Left ventricle myocardium inferior (tissue), 1 donor: ENCODE measurements around the gene DCAF4L1. TPM values are rescaled to one million over a fixed set of nuclear protein-coding genes. Genes with fewer than 3 reads are reported as not detected.

Source experiments
- DNase-seq: peaks from one replicate; pipeline ENCODE4 v3.0.0-alpha.2; 2020
- H3K27ac ChIP-seq: fragments of 200-600 bp; replicated peaks from 2 replicates; pipeline ENCODE4 v1.8.0; 2021
- H3K27me3 ChIP-seq: fragments of 200-600 bp; 2 replicates; pipeline ENCODE4 v1.8.0; 2021; ENCODE audit warnings: low read depth
- H3K36me3 ChIP-seq: fragments of 200-600 bp; 2 replicates; pipeline ENCODE4 v1.8.0; 2021
- H3K4me1 ChIP-seq: fragments of 200-600 bp; 2 replicates; pipeline ENCODE4 v1.8.0; 2021
- H3K4me3 ChIP-seq: fragments of 200-600 bp; 2 replicates; pipeline ENCODE4 v1.8.0; 2021; ENCODE audit warnings: mild to moderate bottlenecking, moderate library complexity
- H3K9me3 ChIP-seq: fragments of 200-600 bp; replicated peaks from 2 replicates; pipeline ENCODE4 v1.8.0; 2021
- intact Hi-C: fragments of 100-400 bp; cut with micrococcal nuclease; formaldehyde crosslinking; loops from one replicate; pipeline ENCODE4 v1.11.0; 2022
- total RNA-seq: library from RNA; stranded (reverse); fragmentation: NEBNext Ultra II Directional; extraction: Animal tissue kit (Norgen Biotek cat#: 25700); gene quantifications from one replicate; pipeline ENCODE4 v1.2.1, GENCODE V29; 2021
- TF ChIP-seq, protein P1 (sequence below): fragments of 200-600 bp; IDR thresholded peaks from 2 replicates; pipeline ENCODE4 v1.8.0; 2021; ENCODE audit warnings: antibody characterized with exemption, mild to moderate bottlenecking, borderline replicate concordance
- donor health status: DM: no; HTN: yes; CAD: no; lungs with severe emphysema.

Gene DCAF4L1
- total RNA-seq, 1 donor from 2014 or later: 0.19 TPM

DNA sequence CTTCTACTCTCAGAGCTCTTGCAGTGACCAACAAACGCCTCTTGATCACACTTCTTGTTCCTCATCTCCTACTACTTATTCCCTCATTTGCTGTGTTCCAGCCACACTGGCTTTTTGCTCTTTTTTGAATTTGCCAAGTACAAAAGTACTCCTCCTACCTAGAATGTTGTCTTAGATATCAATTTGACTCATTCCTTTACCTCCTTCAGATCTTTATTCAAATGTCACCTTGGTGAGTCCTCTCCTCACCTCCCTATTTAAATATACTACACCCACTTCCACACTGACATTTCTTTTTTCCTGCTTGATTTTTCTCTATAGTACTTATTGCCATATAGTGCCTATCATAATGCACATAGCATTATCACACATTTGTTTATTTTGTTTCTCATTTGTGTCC, 6.2 kb upstream of the DCAF4L1 start:
- Histone ChIP-seq H3K4me1 (peaks cover 7% of the 10 kb centered on the region), H3K9me3 (no peaks in the 10 kb centered on the region), H3K36me3 (no peaks in the 10 kb centered on the region), H3K27ac (no peak overlapping the region), H3K27me3 (no peaks in the 10 kb centered on the region), H3K4me3 (no peak overlapping the region)
- TF ChIP-seq, protein P1, sequence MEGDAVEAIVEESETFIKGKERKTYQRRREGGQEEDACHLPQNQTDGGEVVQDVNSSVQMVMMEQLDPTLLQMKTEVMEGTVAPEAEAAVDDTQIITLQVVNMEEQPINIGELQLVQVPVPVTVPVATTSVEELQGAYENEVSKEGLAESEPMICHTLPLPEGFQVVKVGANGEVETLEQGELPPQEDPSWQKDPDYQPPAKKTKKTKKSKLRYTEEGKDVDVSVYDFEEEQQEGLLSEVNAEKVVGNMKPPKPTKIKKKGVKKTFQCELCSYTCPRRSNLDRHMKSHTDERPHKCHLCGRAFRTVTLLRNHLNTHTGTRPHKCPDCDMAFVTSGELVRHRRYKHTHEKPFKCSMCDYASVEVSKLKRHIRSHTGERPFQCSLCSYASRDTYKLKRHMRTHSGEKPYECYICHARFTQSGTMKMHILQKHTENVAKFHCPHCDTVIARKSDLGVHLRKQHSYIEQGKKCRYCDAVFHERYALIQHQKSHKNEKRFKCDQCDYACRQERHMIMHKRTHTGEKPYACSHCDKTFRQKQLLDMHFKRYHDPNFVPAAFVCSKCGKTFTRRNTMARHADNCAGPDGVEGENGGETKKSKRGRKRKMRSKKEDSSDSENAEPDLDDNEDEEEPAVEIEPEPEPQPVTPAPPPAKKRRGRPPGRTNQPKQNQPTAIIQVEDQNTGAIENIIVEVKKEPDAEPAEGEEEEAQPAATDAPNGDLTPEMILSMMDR: no peak
- intact Hi-C loops: no loop called here
- no peak for DNase-seq

DNA sequence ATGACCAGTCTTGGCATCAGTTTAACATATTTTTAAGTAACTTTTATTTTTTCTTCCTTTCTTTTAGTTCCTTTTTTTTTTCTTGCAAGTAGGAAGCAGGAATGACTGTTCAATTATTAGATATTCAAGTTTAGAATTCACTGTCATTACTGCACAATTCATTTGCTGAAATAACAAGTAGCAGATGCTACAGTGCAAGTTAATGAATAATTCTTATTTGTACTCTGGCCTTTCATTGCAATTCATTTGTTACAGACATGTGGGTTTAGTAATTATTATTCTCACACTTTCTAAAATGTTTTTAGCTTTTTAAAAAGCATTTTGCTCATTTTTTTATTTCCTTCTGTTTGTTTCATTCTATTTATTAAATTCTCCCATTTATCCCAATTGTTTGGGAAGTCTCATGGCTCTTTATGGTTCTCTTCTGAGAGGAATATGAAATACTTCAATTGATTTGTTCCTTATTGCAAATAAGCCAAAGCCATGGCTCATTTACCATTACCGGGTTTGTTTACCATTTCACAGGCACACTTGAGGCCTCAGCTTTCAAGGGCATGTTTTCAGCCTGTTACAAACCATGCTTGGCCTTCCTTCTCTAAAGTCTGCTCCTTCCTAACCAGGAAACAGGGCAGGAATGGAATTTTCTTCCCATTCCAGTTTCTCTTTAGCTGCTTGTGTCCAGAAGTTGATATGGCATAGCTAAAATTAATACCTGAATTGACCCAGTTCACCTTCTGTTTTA, 4.6 kb upstream of the DCAF4L1 start:
- peaks cover 7% of the 10 kb centered on the region for H3K4me1 ChIP-seq
- no peaks in the 10 kb centered on the region for H3K36me3 ChIP-seq
- no peaks in the 10 kb centered on the region for H3K9me3 ChIP-seq
- intact Hi-C loops: no loop called here
- H3K4me3 ChIP-seq: no peak overlapping the region
- H3K27ac ChIP-seq: no peak overlapping the region
- TF ChIP-seq, protein P1: no peak
- no peaks in the 10 kb centered on the region for H3K27me3 ChIP-seq
- DNase-seq: no peak

DNA sequence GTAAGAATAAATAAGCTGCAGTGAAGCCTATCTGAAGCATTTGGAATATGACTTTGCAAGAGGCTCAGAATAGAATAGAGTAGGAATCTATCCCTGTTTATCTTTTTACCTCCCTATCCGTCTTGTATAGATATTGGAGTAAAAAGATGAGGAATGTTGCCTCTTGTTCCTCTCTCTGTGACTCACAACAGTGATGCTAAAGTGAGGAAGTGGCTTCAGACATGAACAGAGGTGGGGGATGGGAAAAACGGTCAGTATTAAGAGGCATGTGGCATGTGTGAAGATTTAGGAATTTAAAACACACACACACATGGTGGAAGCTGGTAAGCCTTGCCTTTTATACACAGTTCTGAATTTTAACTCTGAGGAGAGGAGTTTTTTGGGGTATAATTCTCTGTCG, 3.8 kb upstream of the DCAF4L1 start:
- no peaks in the 10 kb centered on the region for H3K9me3 ChIP-seq
- no peak overlapping the region for H3K4me3 ChIP-seq
- no peaks in the 10 kb centered on the region for H3K27me3 ChIP-seq
- no peak overlapping the region for H3K27ac ChIP-seq
- H3K4me1 ChIP-seq: peaks cover 7% of the 10 kb centered on the region
- DNase-seq: no peak
- intact Hi-C loops: no loop called here
- no peaks in the 10 kb centered on the region for H3K36me3 ChIP-seq
- TF ChIP-seq, protein P1: no peak

DNA sequence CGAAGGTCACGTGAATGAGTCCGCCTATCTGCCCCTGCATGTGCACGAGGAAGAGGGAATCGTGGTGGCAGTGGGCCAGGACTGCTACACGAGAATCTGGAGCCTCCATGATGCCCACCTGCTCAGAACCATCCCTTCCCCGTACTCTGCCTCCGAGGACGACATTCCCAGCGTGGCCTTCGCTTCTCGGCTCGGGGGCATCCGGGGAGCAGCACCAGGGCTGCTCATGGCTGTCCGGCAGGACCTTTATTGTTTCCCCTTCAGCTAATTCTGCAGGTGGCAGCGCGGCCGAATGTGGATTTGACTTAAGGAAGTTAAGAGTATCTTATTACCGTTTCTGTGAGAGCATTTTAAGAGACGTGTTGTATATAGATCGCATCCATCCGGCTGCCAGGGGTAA, 1.2 kb downstream of the DCAF4L1 start:
- TF ChIP-seq, protein P1: no peak
- DNase-seq: no peak
- H3K4me3 ChIP-seq: no peak overlapping the region
- H3K4me1 ChIP-seq: peaks cover 19% of the 10 kb centered on the region
- H3K27ac ChIP-seq: no peak overlapping the region
- no peaks in the 10 kb centered on the region for H3K27me3 ChIP-seq
- intact Hi-C loops: no loop called here
- no peaks in the 10 kb centered on the region for H3K9me3 ChIP-seq
- H3K36me3 ChIP-seq: no peaks in the 10 kb centered on the region

DNA sequence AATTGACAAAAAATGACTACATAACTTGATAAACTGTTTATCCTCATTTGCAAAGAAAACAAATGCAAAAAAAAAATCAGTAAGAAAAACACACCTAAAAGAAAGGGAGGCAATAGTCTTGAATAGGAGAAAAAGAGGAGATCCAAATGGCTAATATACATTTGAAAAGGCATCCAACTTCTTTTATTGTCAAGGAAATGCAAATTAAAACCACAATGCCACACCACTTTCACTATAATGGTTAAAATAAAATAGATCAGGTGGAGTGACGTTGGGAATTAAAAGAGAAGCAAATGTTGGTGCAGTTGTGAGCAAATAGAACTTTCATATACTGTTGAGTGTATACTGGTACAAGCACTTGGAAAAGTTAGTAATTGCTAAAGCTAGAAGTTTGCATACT, 3.6 kb downstream of the DCAF4L1 start:
- intact Hi-C loops: no loop called here
- no peaks in the 10 kb centered on the region for H3K9me3 ChIP-seq
- TF ChIP-seq, protein P1: no peak
- H3K27ac ChIP-seq: no peak overlapping the region
- H3K4me3 ChIP-seq: no peak overlapping the region
- no peaks in the 10 kb centered on the region for H3K36me3 ChIP-seq
- DNase-seq: no peak
- peaks cover 40% of the 10 kb centered on the region for H3K4me1 ChIP-seq
- H3K27me3 ChIP-seq: no peaks in the 10 kb centered on the region
